H1 (cell line): ENCODE results near the gene NPR1. TPM values are rescaled to one million over a fixed set of nuclear protein-coding genes. Genes with fewer than 3 reads are reported as not detected.

Experiments used
- polyA plus RNA-seq, 7 experiments: library from polyadenylated mRNA; depleted of rRNA in 3 of 7; stranded (reverse) in 5 of 7; unstranded in 2 of 7; fragments of >200 nt in 5 of 7; fragments of 200-250 nt in 2 of 7; gene quantifications; 1 replicate in 5 of 7; 2 replicates in 1 of 7; 4 replicates in 1 of 7; pipeline versions ENCODE4 v1.2.1 to v1.2.3, GENCODE V29; 2011 to 2013; ENCODE audit warnings: missing spikeins in 2 of 7, mixed read lengths in 2 of 7
- total RNA-seq: library from RNA; stranded (reverse); fragmentation: NEBNext Ultra II Directional; extraction: Animal tissue kit (Norgen Biotek cat#: 25700); gene quantifications from 2 replicates; pipeline ENCODE4 v1.2.1, GENCODE V29; 2021
- TF ChIP-seq, protein P1 (sequence below): fragments of 300-600 bp; sonication (generic); IDR thresholded peaks from 2 replicates; pipeline ENCODE4 v1.7.1; 2012; ENCODE audit warnings: low read length, moderate library complexity, mild to moderate bottlenecking, inconsistent platforms; ENCODE audit not compliant: insufficient replicate concordance
- TF ChIP-seq, protein P2 (sequence below), 3 experiments: IDR thresholded peaks; 1 replicate in 2 of 3; 2 replicates in 1 of 3; pipeline versions ENCODE4 v1.5.1 to v1.6.1; 2011; ENCODE audit warnings: low read length in 3 of 3, mild to moderate bottlenecking in 3 of 3, inconsistent platforms in 2 of 3, low read depth in 1 of 3, moderate library complexity in 1 of 3; ENCODE audit not compliant: insufficient read depth in 1 of 3; ENCODE audit errors: control extremely low read depth in 1 of 3

NPR1 gene
- total and polyA plus RNA-seq, 2 of the 8 experiments (the other 6 are each of a cell fraction or from before 2014, with no cell fraction given), result 11.7 to 13.2 TPM

DNA sequence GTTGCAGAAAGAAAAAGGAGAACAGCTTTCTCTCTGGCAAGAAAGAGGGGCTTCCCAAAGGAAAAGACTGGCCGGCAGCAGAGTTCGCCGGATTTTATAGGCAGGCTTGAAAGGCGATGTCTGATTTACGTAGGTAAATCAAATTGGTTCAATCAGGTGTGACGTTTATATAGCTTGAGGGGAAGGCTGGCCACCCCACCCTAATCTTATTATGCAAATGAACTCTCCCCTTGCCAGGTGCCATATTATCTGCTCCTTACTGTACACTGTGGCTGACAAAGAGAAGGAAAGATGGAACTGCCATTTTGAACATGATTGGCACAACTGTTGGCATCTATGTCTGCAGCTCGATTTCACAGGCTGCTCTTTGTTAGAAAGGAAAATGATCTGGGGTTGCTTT, 32.5 kb downstream of the NPR1 start (continued):
- TF ChIP-seq, protein P1, sequence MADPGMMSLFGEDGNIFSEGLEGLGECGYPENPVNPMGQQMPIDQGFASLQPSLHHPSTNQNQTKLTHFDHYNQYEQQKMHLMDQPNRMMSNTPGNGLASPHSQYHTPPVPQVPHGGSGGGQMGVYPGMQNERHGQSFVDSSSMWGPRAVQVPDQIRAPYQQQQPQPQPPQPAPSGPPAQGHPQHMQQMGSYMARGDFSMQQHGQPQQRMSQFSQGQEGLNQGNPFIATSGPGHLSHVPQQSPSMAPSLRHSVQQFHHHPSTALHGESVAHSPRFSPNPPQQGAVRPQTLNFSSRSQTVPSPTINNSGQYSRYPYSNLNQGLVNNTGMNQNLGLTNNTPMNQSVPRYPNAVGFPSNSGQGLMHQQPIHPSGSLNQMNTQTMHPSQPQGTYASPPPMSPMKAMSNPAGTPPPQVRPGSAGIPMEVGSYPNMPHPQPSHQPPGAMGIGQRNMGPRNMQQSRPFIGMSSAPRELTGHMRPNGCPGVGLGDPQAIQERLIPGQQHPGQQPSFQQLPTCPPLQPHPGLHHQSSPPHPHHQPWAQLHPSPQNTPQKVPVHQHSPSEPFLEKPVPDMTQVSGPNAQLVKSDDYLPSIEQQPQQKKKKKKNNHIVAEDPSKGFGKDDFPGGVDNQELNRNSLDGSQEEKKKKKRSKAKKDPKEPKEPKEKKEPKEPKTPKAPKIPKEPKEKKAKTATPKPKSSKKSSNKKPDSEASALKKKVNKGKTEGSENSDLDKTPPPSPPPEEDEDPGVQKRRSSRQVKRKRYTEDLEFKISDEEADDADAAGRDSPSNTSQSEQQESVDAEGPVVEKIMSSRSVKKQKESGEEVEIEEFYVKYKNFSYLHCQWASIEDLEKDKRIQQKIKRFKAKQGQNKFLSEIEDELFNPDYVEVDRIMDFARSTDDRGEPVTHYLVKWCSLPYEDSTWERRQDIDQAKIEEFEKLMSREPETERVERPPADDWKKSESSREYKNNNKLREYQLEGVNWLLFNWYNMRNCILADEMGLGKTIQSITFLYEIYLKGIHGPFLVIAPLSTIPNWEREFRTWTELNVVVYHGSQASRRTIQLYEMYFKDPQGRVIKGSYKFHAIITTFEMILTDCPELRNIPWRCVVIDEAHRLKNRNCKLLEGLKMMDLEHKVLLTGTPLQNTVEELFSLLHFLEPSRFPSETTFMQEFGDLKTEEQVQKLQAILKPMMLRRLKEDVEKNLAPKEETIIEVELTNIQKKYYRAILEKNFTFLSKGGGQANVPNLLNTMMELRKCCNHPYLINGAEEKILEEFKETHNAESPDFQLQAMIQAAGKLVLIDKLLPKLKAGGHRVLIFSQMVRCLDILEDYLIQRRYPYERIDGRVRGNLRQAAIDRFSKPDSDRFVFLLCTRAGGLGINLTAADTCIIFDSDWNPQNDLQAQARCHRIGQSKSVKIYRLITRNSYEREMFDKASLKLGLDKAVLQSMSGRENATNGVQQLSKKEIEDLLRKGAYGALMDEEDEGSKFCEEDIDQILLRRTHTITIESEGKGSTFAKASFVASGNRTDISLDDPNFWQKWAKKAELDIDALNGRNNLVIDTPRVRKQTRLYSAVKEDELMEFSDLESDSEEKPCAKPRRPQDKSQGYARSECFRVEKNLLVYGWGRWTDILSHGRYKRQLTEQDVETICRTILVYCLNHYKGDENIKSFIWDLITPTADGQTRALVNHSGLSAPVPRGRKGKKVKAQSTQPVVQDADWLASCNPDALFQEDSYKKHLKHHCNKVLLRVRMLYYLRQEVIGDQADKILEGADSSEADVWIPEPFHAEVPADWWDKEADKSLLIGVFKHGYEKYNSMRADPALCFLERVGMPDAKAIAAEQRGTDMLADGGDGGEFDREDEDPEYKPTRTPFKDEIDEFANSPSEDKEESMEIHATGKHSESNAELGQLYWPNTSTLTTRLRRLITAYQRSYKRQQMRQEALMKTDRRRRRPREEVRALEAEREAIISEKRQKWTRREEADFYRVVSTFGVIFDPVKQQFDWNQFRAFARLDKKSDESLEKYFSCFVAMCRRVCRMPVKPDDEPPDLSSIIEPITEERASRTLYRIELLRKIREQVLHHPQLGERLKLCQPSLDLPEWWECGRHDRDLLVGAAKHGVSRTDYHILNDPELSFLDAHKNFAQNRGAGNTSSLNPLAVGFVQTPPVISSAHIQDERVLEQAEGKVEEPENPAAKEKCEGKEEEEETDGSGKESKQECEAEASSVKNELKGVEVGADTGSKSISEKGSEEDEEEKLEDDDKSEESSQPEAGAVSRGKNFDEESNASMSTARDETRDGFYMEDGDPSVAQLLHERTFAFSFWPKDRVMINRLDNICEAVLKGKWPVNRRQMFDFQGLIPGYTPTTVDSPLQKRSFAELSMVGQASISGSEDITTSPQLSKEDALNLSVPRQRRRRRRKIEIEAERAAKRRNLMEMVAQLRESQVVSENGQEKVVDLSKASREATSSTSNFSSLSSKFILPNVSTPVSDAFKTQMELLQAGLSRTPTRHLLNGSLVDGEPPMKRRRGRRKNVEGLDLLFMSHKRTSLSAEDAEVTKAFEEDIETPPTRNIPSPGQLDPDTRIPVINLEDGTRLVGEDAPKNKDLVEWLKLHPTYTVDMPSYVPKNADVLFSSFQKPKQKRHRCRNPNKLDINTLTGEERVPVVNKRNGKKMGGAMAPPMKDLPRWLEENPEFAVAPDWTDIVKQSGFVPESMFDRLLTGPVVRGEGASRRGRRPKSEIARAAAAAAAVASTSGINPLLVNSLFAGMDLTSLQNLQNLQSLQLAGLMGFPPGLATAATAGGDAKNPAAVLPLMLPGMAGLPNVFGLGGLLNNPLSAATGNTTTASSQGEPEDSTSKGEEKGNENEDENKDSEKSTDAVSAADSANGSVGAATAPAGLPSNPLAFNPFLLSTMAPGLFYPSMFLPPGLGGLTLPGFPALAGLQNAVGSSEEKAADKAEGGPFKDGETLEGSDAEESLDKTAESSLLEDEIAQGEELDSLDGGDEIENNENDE, result no peak
- TF ChIP-seq, protein P2, sequence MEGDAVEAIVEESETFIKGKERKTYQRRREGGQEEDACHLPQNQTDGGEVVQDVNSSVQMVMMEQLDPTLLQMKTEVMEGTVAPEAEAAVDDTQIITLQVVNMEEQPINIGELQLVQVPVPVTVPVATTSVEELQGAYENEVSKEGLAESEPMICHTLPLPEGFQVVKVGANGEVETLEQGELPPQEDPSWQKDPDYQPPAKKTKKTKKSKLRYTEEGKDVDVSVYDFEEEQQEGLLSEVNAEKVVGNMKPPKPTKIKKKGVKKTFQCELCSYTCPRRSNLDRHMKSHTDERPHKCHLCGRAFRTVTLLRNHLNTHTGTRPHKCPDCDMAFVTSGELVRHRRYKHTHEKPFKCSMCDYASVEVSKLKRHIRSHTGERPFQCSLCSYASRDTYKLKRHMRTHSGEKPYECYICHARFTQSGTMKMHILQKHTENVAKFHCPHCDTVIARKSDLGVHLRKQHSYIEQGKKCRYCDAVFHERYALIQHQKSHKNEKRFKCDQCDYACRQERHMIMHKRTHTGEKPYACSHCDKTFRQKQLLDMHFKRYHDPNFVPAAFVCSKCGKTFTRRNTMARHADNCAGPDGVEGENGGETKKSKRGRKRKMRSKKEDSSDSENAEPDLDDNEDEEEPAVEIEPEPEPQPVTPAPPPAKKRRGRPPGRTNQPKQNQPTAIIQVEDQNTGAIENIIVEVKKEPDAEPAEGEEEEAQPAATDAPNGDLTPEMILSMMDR (IDR thresholded peaks at IDR 0.05; ENCODE audit: control extremely low read depth in 1 of 3, insufficient read depth in 1 of 3, low read depth in 1 of 3, low read length in 3 of 3), result no peak
